HG03469 (cell line): ENCODE measurements around the gene BCL2.
A peak's percentile ranks its signal among the peaks of the same experiment; 100 is the strongest.
"Not testable (repeated sequence)": the region's sequence is repeated elsewhere in the genome, so short reads cannot be mapped to it uniquely, and the experiment has no call there.

Experiments
- ATAC-seq: cut with Tn5 transposase; IDR thresholded peaks from one replicate; pipeline ENCODE4 v1.9.1; 2021; ENCODE audit warnings: mild to moderate bottlenecking, moderate library complexity, moderate number of reproducible peaks; ENCODE audit not compliant: unreplicated experiment

Gene BCL2

GRCh38 chr18:63237881-63238692, 81.5 kb downstream of the BCL2 start:
- no peak for ATAC-seq

- ATAC-seq, result no peak
Observed at GRCh38 chr18:63236921-63237846, 82.4 kb downstream of the BCL2 start.

GRCh38 chr18:63236406-63236805, 83.2 kb downstream of the BCL2 start:
- ATAC-seq, result no peak

- not testable (repeated sequence) for ATAC-seq
Observed at GRCh38 chr18:63235920-63236319, 83.6 kb downstream of the BCL2 start.

GRCh38 chr18:63234841-63235240, 84.7 kb downstream of the BCL2 start:
- ATAC-seq, result no peak

- no peak for ATAC-seq
Observed at GRCh38 chr18:63234432-63234831, 85.1 kb downstream of the BCL2 start.

- ATAC-seq, result no peak
Observed at GRCh38 chr18:63233334-63233733, 86.2 kb downstream of the BCL2 start.

- ATAC-seq, result no peak
Observed at GRCh38 chr18:63232826-63233225, 86.7 kb downstream of the BCL2 start.

- ATAC-seq, result no peak
Observed at GRCh38 chr18:63229971-63230370, 89.6 kb downstream of the BCL2 start.

GRCh38 chr18:63225434-63225833, 94.1 kb downstream of the BCL2 start:
- ATAC-seq, result no peak

GRCh38 chr18:63224630-63225029, 94.9 kb downstream of the BCL2 start:
- ATAC-seq, result no peak

GRCh38 chr18:63223837-63224236, 95.7 kb downstream of the BCL2 start:
- ATAC-seq, result no peak

GRCh38 chr18:63220903-63221302, 98.7 kb downstream of the BCL2 start:
- no peak for ATAC-seq

- ATAC-seq, result no peak
Observed at GRCh38 chr18:63218472-63218871, 101.1 kb downstream of the BCL2 start.

- peak; percentile 44 for ATAC-seq
Observed at GRCh38 chr18:63216516-63217311, 102.9 kb downstream of the BCL2 start.

GRCh38 chr18:63213936-63214671, 105.5 kb downstream of the BCL2 start:
- no peak for ATAC-seq

- ATAC-seq, result no peak
Observed at GRCh38 chr18:63213331-63213900, 106.2 kb downstream of the BCL2 start.

GRCh38 chr18:63210521-63210920, 109.0 kb downstream of the BCL2 start:
- ATAC-seq, result no peak

- ATAC-seq, result no peak
Observed at GRCh38 chr18:63208676-63209075, 110.9 kb downstream of the BCL2 start.

- no peak for ATAC-seq
Observed at GRCh38 chr18:63207835-63208234, 111.7 kb downstream of the BCL2 start.
